Subcutaneous adipose tissue (tissue), 4 donors: Measurements from ENCODE around the gene CD247. TPM values are rescaled to one million over a fixed set of nuclear protein-coding genes. Genes with fewer than 3 reads are reported as not detected.

ENCODE experiments used
- total RNA-seq, 4 donors: library from RNA; depleted of rRNA; stranded (reverse); fragments of >200 nt; gene quantifications; one replicate each; pipeline ENCODE4 v1.1.0, GENCODE V29; 2016
- TF ChIP-seq, protein P1 (sequence below): fragments of 450-650 bp; IDR thresholded peaks from one replicate; pipeline ENCODE4 v1.5.1; 2016; ENCODE audit warnings: low read depth, mild to moderate bottlenecking, control low read depth, antibody characterized with exemption, moderate library complexity

Gene CD247
- 1 to 10 TPM; 1.3 to 3.4 (median 2.1) TPM for total RNA-seq

DNA sequence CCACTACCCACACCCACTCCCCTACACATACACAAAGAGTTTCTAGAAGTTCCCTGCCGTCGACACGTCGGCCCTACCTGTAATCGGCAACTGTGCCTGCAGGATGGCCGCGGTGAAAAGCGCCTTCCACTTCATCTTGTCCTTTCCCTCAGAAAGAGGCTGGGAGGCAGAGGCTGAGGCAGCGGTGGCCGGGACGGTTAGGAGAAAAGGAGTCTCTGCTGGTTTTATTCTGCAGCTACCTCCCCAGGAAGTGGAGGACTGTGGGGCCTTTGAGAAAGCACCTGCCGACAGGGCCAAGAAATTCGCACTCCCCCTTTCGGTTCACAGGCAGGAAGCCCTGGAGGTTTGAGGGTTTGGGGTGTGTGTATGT, at the start of gene CD247:
CD247 (minus strand) TSS at position 199 of the 370 bp plus-strand sequence; CDS start at position 135, 64 bp downstream.
- TF ChIP-seq, protein P1, sequence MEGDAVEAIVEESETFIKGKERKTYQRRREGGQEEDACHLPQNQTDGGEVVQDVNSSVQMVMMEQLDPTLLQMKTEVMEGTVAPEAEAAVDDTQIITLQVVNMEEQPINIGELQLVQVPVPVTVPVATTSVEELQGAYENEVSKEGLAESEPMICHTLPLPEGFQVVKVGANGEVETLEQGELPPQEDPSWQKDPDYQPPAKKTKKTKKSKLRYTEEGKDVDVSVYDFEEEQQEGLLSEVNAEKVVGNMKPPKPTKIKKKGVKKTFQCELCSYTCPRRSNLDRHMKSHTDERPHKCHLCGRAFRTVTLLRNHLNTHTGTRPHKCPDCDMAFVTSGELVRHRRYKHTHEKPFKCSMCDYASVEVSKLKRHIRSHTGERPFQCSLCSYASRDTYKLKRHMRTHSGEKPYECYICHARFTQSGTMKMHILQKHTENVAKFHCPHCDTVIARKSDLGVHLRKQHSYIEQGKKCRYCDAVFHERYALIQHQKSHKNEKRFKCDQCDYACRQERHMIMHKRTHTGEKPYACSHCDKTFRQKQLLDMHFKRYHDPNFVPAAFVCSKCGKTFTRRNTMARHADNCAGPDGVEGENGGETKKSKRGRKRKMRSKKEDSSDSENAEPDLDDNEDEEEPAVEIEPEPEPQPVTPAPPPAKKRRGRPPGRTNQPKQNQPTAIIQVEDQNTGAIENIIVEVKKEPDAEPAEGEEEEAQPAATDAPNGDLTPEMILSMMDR, result no peak

DNA sequence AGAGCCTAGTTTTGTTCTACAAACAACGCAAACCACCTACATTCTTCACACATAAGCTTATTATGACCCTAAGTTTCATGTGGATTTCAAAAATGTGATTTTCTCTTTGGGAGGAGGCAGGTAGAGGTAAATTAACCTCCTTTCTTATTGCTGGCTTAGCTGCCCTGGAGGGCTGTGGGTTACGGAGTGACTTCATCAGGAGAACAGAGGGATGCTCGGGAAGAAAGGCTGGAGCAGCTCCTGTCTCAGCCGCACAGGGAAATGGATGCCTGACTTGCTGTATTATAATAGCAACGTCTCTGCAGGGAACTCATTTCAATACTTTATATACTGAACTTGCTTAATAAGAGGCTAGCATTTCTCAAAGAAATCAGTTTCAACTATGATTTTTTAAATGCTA, 49.3 kb upstream of the CD247 start:
- TF ChIP-seq, protein P1, result no peak

DNA sequence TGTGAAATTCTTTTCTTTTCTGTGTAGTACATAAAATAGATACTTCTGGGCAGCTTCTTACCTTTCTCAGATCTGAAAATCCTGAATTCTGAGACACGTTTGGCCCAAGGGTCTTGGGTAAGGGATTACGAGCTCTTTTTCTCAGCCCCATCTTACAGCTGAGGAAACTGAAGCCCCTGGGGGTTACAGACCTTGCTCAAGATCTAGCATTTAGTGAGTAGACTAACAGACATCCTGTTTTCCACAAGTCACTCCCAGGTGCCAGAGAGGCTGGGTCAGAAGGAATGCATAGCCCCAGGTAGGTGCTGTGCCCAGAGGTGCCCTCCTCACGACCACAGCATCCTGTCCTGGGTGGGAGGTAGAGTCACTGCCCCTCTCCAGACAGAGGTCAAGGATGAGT, 48.4 kb upstream of the CD247 start:
- TF ChIP-seq, protein P1, result no peak

DNA sequence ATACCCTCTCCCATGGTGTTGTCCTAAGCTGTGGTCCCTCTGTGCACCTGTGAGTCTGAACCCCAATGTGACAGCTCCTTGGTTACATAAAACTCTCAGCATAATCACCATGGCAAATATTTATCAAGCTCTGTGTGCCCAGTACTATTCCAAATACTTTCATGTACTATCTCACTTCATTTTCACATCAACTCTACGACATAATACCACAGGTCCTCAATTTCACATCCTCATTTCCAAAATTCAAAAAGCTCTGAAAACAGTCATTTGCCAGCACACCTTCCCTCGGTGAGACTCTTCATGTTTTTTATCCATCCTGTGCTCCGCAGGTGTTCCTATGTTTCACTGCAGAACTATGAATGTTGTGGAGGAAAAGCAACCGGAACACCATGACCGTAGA, 47.6 kb upstream of the CD247 start:
- TF ChIP-seq, protein P1, result no peak

DNA sequence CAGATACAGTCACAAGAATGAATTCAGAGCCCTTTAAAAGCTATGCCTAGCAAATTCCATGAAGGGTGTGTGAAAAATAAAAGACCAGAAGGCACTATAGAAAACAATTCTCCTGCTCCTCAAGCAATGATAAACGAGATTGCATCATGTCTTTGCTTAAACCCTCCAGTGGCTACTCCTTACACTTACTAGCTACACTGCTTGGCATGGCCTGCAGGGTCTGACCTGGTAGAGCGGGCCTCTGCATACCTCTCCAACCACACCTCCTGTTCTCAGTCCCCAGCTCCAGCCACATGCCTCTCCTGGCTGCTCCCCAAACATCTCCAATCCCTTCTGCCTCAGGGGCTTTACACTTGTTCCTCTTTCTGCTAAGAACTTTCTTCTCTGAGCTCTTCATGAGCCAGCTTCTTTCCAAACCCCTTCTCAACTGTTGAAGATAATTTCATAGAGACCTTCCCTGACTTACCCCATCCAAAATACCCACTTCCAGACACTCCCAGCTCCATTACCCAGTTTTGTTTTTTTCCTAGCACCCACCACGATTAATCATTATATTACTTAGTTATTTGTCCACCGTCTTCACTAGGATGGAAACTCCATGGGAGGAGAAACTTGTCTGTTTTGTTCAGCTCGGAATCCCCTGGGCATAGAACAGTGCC, 46.4 kb upstream of the CD247 start:
- TF ChIP-seq, protein P1, result no peak

DNA sequence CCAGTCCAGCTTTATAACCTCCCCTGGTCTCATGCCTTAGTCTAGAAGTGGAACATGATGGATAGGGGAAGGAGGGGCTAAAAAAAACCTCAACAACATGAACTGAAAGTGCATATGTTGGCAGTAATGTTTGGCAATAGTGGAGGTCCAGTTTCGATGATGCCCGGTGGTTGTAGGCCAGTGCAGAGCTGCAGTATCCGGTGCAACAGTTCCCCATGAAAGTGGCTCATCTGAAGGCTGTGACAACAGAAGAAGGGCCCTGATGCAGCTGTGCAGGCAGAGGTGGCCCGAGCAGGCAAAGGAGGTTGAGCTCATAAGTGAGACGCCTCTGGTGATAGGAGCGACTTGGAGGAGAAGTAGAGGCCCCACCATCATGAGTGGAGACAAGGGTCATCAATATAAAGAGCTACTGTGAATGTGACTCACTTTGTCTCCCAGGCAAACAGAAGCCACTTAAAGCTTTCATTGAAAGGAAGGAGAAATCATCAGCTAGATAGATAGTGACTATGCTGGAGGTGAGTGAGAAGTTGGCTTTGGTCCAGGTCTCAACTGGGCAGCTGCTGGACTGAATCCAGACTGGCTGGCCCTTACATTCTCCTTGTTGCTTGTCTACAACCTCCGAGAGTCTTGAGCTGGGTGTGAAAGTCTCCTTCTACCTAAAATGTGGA, 45.4 kb upstream of the CD247 start:
- TF ChIP-seq, protein P1, result no peak

DNA sequence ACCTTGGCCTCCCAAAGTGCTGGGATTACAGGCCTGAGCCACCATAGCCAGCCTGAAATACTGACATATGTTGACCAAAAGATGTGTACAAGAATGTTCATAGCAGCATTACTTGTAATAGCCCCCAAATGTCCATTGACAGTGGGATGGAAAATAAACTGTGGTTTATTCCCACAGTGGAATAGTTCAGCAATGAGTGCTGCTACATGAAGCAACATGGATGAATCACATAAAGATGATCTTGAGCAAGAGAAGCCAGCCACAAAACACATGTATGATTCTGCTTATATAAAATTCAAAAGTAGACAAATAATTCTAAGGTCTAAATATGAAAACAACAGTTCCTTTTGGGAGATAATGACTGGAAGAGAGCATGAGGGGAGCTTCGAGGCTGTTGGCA, 44.4 kb upstream of the CD247 start:
- TF ChIP-seq, protein P1, result no peak
